Activated CD8-positive, alpha-beta T cell treated with anti-CD3 and anti-CD28 coated beads for 36 hours (primary cell): ENCODE results near the gene KRT80. TPM values are rescaled to one million over a fixed set of nuclear protein-coding genes. Genes with fewer than 3 reads are reported as not detected.

Experiments
- ATAC-seq: fragments of 200-7000 bp; cut with Tn5 transposase; one replicate; pipeline ENCODE4 v1.10.0; 2021; ENCODE audit warnings: mild to moderate bottlenecking, moderate library complexity
- CTCF ChIA-PET: fragments of 350-600 bp; sonication (Branson Sonifier 250); formaldehyde crosslinking; loops from one replicate; lab custom pipeline; 2021; ENCODE audit warnings: antibody characterized with exemption; lab: Charles Lee
- POLR2A ChIA-PET: fragments of 350-600 bp; sonication (Branson Sonifier 250); formaldehyde crosslinking; loops from one replicate; lab custom pipeline; 2021; ENCODE audit warnings: antibody characterized with exemption; lab: Charles Lee
- DNase-seq: peaks from one replicate; pipeline ENCODE4 v3.0.0-alpha.2; 2020
- H3K27ac Mint-ChIP-seq: one replicate; pipeline ENCODE4 v1.8.0; 2021; ENCODE audit warnings: mild to moderate bottlenecking, mixed read lengths
- H3K27me3 Mint-ChIP-seq: one replicate; pipeline ENCODE4 v1.8.0; 2021; ENCODE audit warnings: mixed read lengths
- H3K36me3 Mint-ChIP-seq: one replicate; pipeline ENCODE4 v1.8.0; 2021; ENCODE audit warnings: low read depth, mixed read lengths
- H3K4me1 Mint-ChIP-seq: one replicate; pipeline ENCODE4 v1.8.0; 2021; ENCODE audit warnings: low read depth, mixed read lengths
- H3K4me3 Mint-ChIP-seq: one replicate; pipeline ENCODE4 v1.8.0; 2021; ENCODE audit warnings: mild to moderate bottlenecking, moderate library complexity, mixed read lengths
- H3K9me3 Mint-ChIP-seq: one replicate; pipeline ENCODE4 v1.8.0; 2021; ENCODE audit warnings: mixed read lengths
- CTCF ChIP-seq: fragments of 200-600 bp; IDR thresholded peaks from one replicate; pipeline ENCODE4 v1.8.0; 2022; ENCODE audit warnings: antibody characterized with exemption, mild to moderate bottlenecking
- intact Hi-C: fragments of 100-400 bp; cut with micrococcal nuclease; formaldehyde crosslinking; loops from one replicate; pipeline ENCODE4 v1.10.0; 2022
- total RNA-seq, 2 experiments: library from RNA; stranded (reverse); gene quantifications; one replicate each; pipeline ENCODE4 v1.2.3, GENCODE V29; 2021

The KRT80 gene
- total RNA-seq, 2 experiments from 2014 or later, result not detected

- intact Hi-C loops, result no loop called here
- POLR2A ChIA-PET, result interaction anchor here (0.9 kb wide), 1 partner anchor 15 kb away, joined by 3 read pairs; no protein-coding TSS in a partner anchor
- no peak for TF ChIP-seq CTCF
Measured at GRCh38 chr12:52238207-52238840, 46.5 kb upstream of the KRT80 start.

GRCh38 chr12:52236386-52237050 is 44.7 kb upstream of the KRT80 start:
- no peak for TF ChIP-seq CTCF
- no peak overlapping the region for H3K27ac Mint-ChIP-seq
- no peak for DNase-seq
- H3K4me3 Mint-ChIP-seq, result no peak overlapping the region
- intact Hi-C loops, result no loop called here
- H3K36me3 Mint-ChIP-seq, result no peaks in the 10 kb centered on the region
- H3K27me3 Mint-ChIP-seq, result peaks cover 27% of the 10 kb centered on the region
- CTCF ChIA-PET, result interaction anchor here (0.9 to 4.1 kb wide), 4 partner anchors 14 to 91 kb away, joined by 3 to 33 read pairs (median 4); no protein-coding TSS in a partner anchor
- POLR2A ChIA-PET, result interaction anchor here (0.7 to 1.3 kb wide), 5 partner anchors 9 to 27 kb away, joined by 3 read pairs; no protein-coding TSS in a partner anchor
- no peak for ATAC-seq
- peaks cover 2% of the 10 kb centered on the region for H3K4me1 Mint-ChIP-seq
- H3K9me3 Mint-ChIP-seq, result no peaks in the 10 kb centered on the region

More at GRCh38 chr12:52238207-52238840, 46.5 kb upstream of the KRT80 start:
- no peak for ATAC-seq
- CTCF ChIA-PET, result interaction anchor here (0.6 to 4.1 kb wide), 6 partner anchors 12 to 68 kb away, joined by 3 to 33 read pairs (median 4); no protein-coding TSS in a partner anchor
- Mint-ChIP-seq H3K27me3 (peaks cover 16% of the 10 kb centered on the region), H3K27ac (no peak overlapping the region), H3K4me3 (no peak overlapping the region), H3K4me1 (peaks cover 5% of the 10 kb centered on the region), H3K36me3 (no peaks in the 10 kb centered on the region), H3K9me3 (no peaks in the 10 kb centered on the region)
- no peak for DNase-seq

- intact Hi-C loops, result no loop called here
- Mint-ChIP-seq H3K4me3 (no peak overlapping the region), H3K36me3 (no peaks in the 10 kb centered on the region), H3K27ac (no peak overlapping the region), H3K4me1 (no peaks in the 10 kb centered on the region), H3K9me3 (no peaks in the 10 kb centered on the region), H3K27me3 (peaks cover 32% of the 10 kb centered on the region)
- TF ChIP-seq CTCF, result no peak
- ATAC-seq (no peak), DNase-seq (no peak)
- CTCF ChIA-PET, result interaction anchor here (0.8 to 1.4 kb wide), 3 partner anchors 14 to 22 kb away, joined by 3 read pairs; no protein-coding TSS in a partner anchor
- POLR2A ChIA-PET, result interaction anchor here (0.8 to 1.3 kb wide), 2 partner anchors 12 to 26 kb away, joined by 3 read pairs; no protein-coding TSS in a partner anchor
Measured at GRCh38 chr12:52235822-52236361, 44.1 kb upstream of the KRT80 start.

GRCh38 chr12:52235001-52235764 is 43.4 kb upstream of the KRT80 start:
- Mint-ChIP-seq H3K27ac (no peak overlapping the region), H3K27me3 (peaks cover 38% of the 10 kb centered on the region), H3K36me3 (no peaks in the 10 kb centered on the region), H3K4me1 (no peaks in the 10 kb centered on the region), H3K9me3 (no peaks in the 10 kb centered on the region), H3K4me3 (no peak overlapping the region)
- POLR2A ChIA-PET, result interaction anchor here (1.3 kb wide), 1 partner anchor 25 kb away, joined by 3 read pairs; no protein-coding TSS in a partner anchor
- no peak for TF ChIP-seq CTCF
- intact Hi-C loops, result no loop called here
- ATAC-seq, result no peak
- CTCF ChIA-PET, result interaction anchor here (0.8 to 0.9 kb wide), 2 partner anchors 14 to 21 kb away, joined by 3 read pairs; no protein-coding TSS in a partner anchor
- DNase-seq, result no peak
